ENCODE measurements around the gene INSYN2B.

DNA sequence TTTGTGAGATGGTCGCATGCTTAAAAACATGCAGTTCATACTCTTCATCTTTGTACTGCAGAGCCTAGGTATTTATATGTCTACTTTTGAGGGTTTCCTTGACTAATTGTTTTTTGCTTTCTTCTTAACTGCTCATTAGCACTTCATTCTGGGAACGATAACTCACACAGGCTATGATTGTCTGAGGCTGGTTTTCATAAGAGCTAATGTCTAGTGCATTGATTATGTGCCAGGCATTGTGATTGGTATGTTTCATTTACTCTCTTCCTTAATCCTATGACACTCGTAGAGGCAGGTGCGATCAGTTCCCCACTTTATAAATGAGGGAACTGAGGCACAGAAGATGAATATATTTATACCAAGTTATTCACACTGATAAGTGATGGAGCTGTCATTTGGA is 93.6 kb downstream of the INSYN2B start:
- TF ChIP-seq EZH2 (IDR thresholded peaks at IDR 0.05; ENCODE audit: borderline replicate concordance, low read length), result no peak
- TF ChIP-seq, protein P1, sequence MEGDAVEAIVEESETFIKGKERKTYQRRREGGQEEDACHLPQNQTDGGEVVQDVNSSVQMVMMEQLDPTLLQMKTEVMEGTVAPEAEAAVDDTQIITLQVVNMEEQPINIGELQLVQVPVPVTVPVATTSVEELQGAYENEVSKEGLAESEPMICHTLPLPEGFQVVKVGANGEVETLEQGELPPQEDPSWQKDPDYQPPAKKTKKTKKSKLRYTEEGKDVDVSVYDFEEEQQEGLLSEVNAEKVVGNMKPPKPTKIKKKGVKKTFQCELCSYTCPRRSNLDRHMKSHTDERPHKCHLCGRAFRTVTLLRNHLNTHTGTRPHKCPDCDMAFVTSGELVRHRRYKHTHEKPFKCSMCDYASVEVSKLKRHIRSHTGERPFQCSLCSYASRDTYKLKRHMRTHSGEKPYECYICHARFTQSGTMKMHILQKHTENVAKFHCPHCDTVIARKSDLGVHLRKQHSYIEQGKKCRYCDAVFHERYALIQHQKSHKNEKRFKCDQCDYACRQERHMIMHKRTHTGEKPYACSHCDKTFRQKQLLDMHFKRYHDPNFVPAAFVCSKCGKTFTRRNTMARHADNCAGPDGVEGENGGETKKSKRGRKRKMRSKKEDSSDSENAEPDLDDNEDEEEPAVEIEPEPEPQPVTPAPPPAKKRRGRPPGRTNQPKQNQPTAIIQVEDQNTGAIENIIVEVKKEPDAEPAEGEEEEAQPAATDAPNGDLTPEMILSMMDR (IDR thresholded peaks at IDR 0.05; ENCODE audit: low read length), result no peak

Data from OCI-LY1 (cell line).